Erythroblast (primary cell): ENCODE results near the gene TAF11L13.

ENCODE experiments used
- GATA1 ChIP-seq: IDR thresholded peaks from 2 replicates; pipeline ENCODE4 v1.6.1; 2011; ENCODE audit warnings: low read depth, mild to moderate bottlenecking, control low read depth, low read length, moderate library complexity
- POLR2A ChIP-seq: IDR thresholded peaks from 2 replicates; pipeline ENCODE4 v1.6.1; 2011; ENCODE audit warnings: mild to moderate bottlenecking, low read length

- TF ChIP-seq POLR2A (no peak), GATA1 (no peak)
These were observed 11.3 kb upstream of the TAF11L13 start for GRCh38 chr5:17620627-17621026.
